Lung (tissue), 12 donors: ENCODE data around the gene PEX19. TPM values are rescaled to one million over a fixed set of nuclear protein-coding genes. Genes with fewer than 3 reads are reported as not detected.

ENCODE experiments used
- ATAC-seq: fragments of 200-7000 bp; cut with Tn5 transposase; one replicate; pipeline ENCODE4 v1.9.1; 2020; ENCODE audit warnings: moderate number of reproducible peaks; ENCODE audit not compliant: insufficient read depth, low FRiP score
- DNase-seq, 3 donors: peaks; one replicate each; pipeline ENCODE4 v3.0.0-alpha.2; 2013 to 2017
- H3K27ac ChIP-seq, 2 donors: one replicate each; pipeline ENCODE4 v1.5.1; 2013; ENCODE audit warnings: mild to moderate bottlenecking in 2 of 2, moderate library complexity in 2 of 2, control low read depth in 1 of 2, inconsistent platforms in 1 of 2, low read depth in 1 of 2, low read length in 1 of 2
- H3K27me3 ChIP-seq, 3 donors: one replicate each; pipeline ENCODE4 v1.5.1; 2013; ENCODE audit warnings: low read length in 2 of 3; ENCODE audit not compliant: control insufficient read depth in 3 of 3, insufficient read depth in 3 of 3
- H3K36me3 ChIP-seq, 4 donors: one replicate each; pipeline ENCODE4 v1.5.1; 2013; ENCODE audit warnings: low read length in 4 of 4, mild to moderate bottlenecking in 1 of 4, moderate library complexity in 1 of 4; ENCODE audit not compliant: control insufficient read depth in 4 of 4, insufficient read depth in 4 of 4
- H3K4me1 ChIP-seq, 5 donors: one replicate each; pipeline ENCODE4 v1.5.1; 2013; ENCODE audit warnings: low read length in 5 of 5, mild to moderate bottlenecking in 2 of 5, moderate library complexity in 1 of 5; ENCODE audit not compliant: control insufficient read depth in 5 of 5, insufficient read depth in 5 of 5
- H3K4me3 ChIP-seq: one replicate; pipeline ENCODE4 v1.5.1; 2013; ENCODE audit warnings: mild to moderate bottlenecking, control low read depth, moderate library complexity
- H3K9ac ChIP-seq, 2 donors: one replicate each; pipeline ENCODE4 v1.5.1; 2013; ENCODE audit warnings: low read length in 2 of 2, control low read depth in 1 of 2; ENCODE audit not compliant: insufficient read depth in 1 of 2
- H3K9me3 ChIP-seq, 4 donors: one replicate each; pipeline ENCODE4 v1.5.1; 2013; ENCODE audit warnings: low read length in 3 of 4, mild to moderate bottlenecking in 1 of 4, moderate library complexity in 1 of 4; ENCODE audit not compliant: control insufficient read depth in 4 of 4, insufficient read depth in 3 of 4
- WGBS, 2 donors: extraction: QIAGEN DNeasy Blood & Tissue Kit; methylation state at CpG; one replicate each; pipeline ENCODE4 v1.1.7; 2013; 5-methylcytosine and 5-hydroxymethylcytosine counted together
- polyA plus RNA-seq, 2 donors: library from polyadenylated mRNA; stranded (reverse); fragments of 200-250 nt; gene quantifications; one replicate each; pipeline ENCODE4 v1.2.1, GENCODE V29; 2013
- total RNA-seq, 2 donors: library from RNA; depleted of rRNA in 1 of 2; stranded (reverse); fragments of >200 nt in 1 of 2; gene quantifications; one replicate each; pipeline ENCODE4 v1.2.1, GENCODE V29; 2014 to 2021
- TF ChIP-seq, protein P1 (sequence below): IDR thresholded peaks from 2 replicates; pipeline ENCODE4 v1.5.1; 2012; ENCODE audit warnings: mild to moderate bottlenecking; ENCODE audit errors: control extremely low read depth, extremely low read depth
- donor health status: control.
- donor health status: control.
- donor health status: Bipolar disorder and iron deficiency.
- donor health status: healthy.
- donor health status: DM: yes; HTN: yes; CAD: no.

PEX19 gene
- total and polyA plus RNA-seq, 4 donors, result 13.1 to 60.7 (median 44.5) TPM

- Histone ChIP-seq H3K9ac (no peak overlapping the region), H3K4me1 (peaks cover 0 to 12% (median 8%) of the 10 kb centered on the region in 5 donors), H3K27me3 (no peaks in the 10 kb centered on the region), H3K36me3 (peaks cover 14 to 35% (median 19%) of the 10 kb centered on the region in 4 donors), H3K9me3 (no peaks in the 10 kb centered on the region), H3K4me3 (no peak overlapping the region), H3K27ac (no peak overlapping the region)
- ATAC-seq, result no peak
- WGBS, 2 donors, result 84 to 86% methylated on average over 23 of the region's 23 CpGs
- no peak for DNase-seq
- TF ChIP-seq, protein P1, sequence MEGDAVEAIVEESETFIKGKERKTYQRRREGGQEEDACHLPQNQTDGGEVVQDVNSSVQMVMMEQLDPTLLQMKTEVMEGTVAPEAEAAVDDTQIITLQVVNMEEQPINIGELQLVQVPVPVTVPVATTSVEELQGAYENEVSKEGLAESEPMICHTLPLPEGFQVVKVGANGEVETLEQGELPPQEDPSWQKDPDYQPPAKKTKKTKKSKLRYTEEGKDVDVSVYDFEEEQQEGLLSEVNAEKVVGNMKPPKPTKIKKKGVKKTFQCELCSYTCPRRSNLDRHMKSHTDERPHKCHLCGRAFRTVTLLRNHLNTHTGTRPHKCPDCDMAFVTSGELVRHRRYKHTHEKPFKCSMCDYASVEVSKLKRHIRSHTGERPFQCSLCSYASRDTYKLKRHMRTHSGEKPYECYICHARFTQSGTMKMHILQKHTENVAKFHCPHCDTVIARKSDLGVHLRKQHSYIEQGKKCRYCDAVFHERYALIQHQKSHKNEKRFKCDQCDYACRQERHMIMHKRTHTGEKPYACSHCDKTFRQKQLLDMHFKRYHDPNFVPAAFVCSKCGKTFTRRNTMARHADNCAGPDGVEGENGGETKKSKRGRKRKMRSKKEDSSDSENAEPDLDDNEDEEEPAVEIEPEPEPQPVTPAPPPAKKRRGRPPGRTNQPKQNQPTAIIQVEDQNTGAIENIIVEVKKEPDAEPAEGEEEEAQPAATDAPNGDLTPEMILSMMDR, result no peak
Measured at GRCh38 chr1:160285506-160285905, 573 bp upstream of the PEX19 start.

DNA sequence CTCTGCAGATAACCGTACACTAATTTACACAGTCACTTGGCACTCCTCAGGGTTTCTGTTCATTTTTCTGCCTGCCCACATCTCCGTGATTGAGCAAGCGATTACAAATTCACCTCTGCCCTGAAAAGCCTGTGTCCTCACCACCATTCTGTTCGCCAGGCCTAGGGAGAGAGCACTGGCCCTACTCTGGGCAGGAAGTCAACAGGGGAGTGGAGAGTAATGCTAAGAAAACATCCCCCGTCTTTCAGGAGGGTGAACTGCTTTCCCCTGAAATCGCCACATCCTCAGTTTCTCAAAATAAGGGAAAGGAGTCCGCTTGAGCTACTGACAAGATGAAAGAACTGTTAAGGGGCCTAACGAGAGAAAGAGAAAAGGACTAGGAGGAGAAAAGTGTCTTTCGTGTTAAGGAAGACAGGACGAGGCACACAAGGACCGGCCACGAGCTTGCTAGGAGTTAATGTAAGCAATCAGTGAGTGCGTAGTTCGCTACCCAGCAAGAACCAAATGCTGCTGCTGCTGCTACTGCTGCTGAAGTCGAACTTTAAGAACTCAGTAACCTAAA lies 632 bp downstream of the PEX19 start:
- ATAC-seq (peak; percentile 17), DNase-seq (peak; percentile 31 to 72 (median 65))
- peak overlapping the region; percentile 89 to 90 for H3K9ac ChIP-seq
- H3K27ac ChIP-seq, result peak overlapping the region; percentile 83
- no peaks in the 10 kb centered on the region for H3K27me3 ChIP-seq
- no peaks in the 10 kb centered on the region for H3K9me3 ChIP-seq
- peaks cover 0 to 12% (median 8%) of the 10 kb centered on the region in 5 donors for H3K4me1 ChIP-seq
- peak overlapping the region; percentile 80 for H3K4me3 ChIP-seq
- 1% methylated on average over 15 of the region's 15 CpGs for WGBS, 2 donors
- H3K36me3 ChIP-seq, result peaks cover 6 to 37% (median 18%) of the 10 kb centered on the region in 4 donors
- TF ChIP-seq, protein P1, result no peak

- H3K27me3 ChIP-seq, result no peaks in the 10 kb centered on the region
- ATAC-seq (no peak), DNase-seq (no peak)
- 92 to 95% methylated on average over 7 of the region's 7 CpGs for WGBS, 2 donors
- H3K9ac ChIP-seq, result no peak overlapping the region
- TF ChIP-seq, protein P1, result no peak
- H3K36me3 ChIP-seq, result peaks cover 19 to 47% (median 31%) of the 10 kb centered on the region in 4 donors
- H3K27ac ChIP-seq, result no peak overlapping the region
- no peaks in the 10 kb centered on the region for H3K9me3 ChIP-seq
- H3K4me1 ChIP-seq, result peaks cover 0 to 12% (median 8%) of the 10 kb centered on the region in 5 donors
- no peak overlapping the region for H3K4me3 ChIP-seq
Measured at GRCh38 chr1:160282807-160283206, 2.1 kb downstream of the PEX19 start.

GRCh38 chr1:160277987-160278386 lies 6.9 kb downstream of the PEX19 start:
- 91 to 95% methylated on average over 4 of the region's 4 CpGs for WGBS, 2 donors
- DNase-seq, result no peak
- Histone ChIP-seq H3K9me3 (no peaks in the 10 kb centered on the region), H3K4me1 (peaks cover 0 to 4% (median 0%) of the 10 kb centered on the region in 5 donors), H3K36me3 (peaks cover 25 to 50% (median 36%) of the 10 kb centered on the region in 4 donors), H3K27ac (no peak overlapping the region), H3K4me3 (no peak overlapping the region), H3K9ac (no peak overlapping the region), H3K27me3 (no peaks in the 10 kb centered on the region)
- no peak for ATAC-seq
- TF ChIP-seq, protein P1, result no peak
